Astrocyte of the hippocampus (primary cell): Measurements from ENCODE around the gene AFF4.

Experiments used
- DNase-seq: peaks from one replicate; pipeline ENCODE4 v3.0.0; 2011; ENCODE audit warnings: low read depth, low spot score

AFF4 gene

DNA sequence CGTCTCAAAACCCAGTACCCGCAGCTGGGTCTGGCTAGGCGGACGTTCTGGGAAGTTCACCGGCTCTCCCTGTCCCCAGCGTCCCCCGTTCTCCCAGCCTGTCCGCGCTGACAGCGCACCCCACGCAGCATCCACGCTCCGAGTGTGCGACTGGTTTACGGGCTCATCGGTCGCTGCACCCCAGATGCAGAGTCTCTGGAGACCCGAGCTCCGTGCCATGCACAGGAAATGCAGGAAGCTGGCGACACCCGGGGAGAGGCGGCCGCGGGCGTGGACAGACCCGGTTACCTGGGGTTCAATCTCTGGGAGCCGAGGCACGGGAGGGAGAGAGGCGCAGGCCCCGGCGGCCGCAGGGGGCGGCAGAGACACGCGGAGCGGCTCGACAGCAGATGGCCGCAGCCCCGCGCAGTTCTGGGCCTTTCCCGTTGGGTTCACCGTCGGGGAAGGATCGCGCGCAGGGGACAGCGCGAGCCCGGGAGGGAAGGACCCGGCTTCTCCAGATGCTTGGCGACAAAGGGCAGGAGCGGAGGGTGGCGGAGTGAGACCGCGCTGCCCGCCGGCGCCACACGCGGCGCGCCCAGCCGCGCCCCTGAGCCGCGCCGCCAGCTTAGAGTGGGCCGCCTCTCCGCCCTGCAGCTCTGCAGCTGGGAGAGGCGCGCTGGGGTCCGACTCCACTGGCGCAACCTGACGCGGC is 133.5 kb downstream of the AFF4 start:
- DNase-seq = peak; percentile 89

DNA sequence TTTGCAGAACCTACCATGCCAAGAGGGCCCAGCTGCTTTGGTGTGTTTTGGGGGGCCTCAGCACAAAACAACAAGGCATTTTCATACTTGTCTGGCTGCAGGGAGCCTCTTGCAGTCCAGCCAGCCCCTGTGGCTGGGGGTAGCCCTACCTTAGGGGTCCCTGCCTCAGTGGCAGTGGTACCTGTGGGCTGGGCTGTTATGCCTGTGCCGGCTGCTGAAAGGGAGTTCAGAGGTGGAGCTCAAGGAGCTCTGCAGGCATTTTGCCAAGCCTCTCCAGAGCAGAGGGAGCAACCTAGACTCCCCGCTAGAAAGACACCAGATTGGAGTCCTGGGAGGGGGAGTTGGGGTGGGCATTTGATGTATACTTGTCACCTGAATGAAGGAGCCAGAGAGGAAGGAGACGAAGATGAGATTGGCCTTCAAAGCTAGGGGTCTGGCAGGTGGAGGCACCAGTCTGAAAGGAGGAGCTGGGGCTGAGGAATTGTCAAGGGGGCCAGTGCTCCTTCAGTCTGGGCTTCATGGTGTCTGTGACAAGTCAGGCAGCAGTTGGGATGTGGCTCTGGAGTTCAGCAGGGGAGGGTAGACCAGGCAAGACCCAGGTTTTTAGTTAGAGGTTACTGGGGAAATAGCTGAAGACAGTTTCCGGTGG is 134.5 kb downstream of the AFF4 start:
- no peak for DNase-seq

DNA sequence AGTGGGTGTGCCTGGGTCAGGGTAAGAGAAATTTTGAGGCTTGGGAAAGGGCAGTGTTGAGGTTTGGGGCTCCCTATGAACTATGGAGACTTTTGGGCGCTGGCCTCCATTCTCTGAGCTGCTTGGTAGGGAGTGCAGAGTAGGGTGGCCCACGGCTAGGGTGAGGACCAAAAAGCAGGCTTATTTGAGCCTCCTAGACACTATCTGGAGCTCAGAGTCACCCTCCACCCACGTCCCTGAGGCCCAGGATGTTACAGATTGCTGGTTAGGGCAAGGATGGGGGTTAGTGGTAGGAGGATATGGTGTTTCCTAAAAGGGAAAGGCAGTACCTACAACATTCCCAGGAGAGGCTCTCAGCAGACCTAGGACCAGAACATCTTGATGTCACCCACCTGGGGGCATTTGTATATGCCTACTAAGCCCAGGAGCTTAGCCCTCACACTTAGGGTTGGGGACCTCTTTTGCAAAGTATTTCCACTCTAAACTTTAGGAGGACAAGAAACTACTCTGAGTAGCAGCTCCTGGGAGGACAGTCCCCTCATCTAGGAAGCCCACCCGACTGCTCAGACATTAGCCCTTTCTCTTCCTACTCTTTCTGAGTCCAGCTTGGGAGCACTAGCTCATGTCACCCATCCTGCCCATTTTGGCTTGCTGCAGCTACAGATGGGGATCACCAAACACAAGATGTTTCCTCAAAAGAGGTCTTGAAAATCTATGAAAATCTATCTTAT is 135.3 kb downstream of the AFF4 start:
- no peak for DNase-seq

DNA sequence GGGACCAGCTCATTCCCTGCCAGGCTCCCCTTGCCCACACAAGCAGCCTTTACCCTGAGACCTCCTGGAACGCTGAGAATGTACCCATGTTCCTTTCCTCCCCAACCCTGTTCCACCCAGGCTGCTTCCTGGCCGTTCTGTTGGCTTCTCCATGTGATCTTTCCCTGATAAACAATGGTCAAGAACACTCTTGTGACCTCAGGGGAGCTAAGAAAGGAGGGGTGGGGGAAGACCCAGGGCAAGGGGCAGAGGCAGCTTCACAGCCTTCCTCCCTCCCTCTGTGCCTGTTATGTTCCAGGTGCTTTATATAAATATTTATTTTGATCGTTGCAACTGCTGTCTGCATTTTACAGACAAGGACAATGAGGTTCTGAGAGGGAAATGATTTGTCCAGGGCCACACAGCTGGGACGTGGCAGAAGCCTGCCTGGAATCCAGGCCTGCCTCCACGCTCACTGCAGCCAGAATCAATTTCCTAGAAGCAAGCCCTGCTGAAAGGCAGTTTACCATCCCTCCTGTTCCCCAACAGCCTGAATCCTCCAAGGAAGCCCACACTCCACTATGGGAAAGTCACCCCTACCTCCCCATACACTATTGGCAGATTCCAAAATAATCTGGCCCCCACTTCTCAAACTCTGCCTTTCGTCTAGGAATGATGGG is 136.9 kb downstream of the AFF4 start:
- no peak for DNase-seq

DNA sequence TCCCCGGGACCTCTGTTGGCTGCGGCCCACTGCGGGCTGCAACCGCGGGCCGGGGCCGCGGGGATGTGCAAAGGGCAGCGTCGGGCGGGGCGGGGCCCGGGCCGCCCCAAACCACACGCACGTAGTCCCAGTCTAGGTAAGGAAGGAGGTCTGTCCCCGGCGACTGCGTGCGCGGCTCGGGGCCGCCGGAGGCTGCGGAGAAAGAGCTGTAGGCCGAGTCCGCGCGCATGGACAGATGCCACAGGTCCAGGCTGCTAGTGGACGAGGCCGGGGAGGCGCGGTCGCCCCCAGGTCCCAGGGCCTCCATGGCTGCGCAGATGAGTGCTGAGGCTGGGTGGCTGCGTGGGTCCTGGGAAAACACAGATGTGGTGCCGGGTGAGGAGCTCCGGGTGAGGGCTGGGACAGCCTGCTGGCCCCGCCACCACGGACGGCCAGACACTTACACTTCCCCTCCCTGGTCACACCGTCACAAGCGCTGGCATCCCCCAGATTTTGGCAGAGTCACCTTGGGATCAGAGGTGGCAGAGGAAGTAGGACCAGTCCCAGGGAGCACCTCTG is 137.5 kb downstream of the AFF4 start:
- no peak for DNase-seq
